NCI-H1694 (cell line): Measurements from ENCODE around the gene REPS1.
"Not testable (repeated sequence)": the region's sequence is repeated elsewhere in the genome, so short reads cannot be mapped to it uniquely, and the experiment has no call there.

Experiments
- DNase-seq: peaks from one replicate; lab custom pipeline; 2025; lab: John Stamatoyannopoulos, UW

REPS1 gene

DNA sequence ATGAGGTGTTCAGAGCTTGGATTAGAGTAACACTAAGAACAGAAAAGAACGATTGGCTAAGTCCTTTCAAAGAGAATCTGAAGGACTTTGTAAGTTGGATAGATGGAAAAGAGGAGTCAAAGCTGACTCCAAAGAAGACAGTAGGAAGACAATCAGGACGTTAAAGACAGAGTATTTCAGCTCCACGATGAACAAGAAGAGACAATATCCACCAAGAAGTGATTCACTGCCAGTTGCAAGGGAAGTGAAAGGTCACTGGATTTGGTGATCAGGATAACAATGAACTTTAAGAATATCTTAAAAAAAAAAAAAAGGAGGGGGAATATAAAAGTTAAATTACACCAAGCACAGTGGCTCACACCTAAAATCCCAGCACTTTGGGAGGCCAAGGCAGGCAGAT, 17.9 kb downstream of the REPS1 start:
- DNase-seq = no peak

DNA sequence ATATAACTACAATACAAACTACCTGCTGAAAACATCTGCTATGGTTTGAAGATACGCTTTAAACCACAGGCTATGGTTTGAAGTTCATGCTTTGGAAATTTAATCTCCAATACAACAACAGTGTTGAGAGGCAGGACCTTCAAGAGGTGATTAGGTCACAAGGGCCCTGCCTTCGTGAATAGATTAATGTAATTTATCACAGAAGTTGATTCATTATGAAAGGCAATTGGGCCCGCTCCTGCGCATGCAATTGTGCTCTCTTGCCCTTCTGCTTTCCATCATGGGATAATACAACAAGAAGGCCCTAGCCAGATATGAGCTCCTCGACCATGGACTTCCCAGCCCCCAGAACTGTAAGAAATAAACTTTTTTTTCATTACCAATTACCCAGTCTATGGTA, 21.2 kb downstream of the REPS1 start:
- DNase-seq = no peak

DNA sequence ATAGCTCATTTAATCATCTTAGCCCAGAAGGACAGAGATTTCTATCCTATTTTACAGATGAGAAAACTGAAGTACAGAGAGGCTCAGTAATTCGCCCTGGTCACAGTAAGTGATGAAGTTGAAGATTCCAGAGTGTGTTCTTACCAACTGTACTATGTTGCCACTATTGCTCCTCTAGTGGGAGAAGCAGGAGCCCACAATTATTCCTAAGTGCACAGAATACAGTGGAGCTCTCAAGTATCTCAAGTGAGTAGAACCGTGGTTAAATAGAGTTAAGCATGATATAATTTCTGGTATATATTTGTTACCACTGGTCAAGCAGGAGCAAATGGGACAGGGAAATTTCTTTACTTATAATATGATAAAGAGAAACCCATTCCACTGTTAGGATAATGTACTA, 22.1 kb downstream of the REPS1 start:
- DNase-seq = no peak

DNA sequence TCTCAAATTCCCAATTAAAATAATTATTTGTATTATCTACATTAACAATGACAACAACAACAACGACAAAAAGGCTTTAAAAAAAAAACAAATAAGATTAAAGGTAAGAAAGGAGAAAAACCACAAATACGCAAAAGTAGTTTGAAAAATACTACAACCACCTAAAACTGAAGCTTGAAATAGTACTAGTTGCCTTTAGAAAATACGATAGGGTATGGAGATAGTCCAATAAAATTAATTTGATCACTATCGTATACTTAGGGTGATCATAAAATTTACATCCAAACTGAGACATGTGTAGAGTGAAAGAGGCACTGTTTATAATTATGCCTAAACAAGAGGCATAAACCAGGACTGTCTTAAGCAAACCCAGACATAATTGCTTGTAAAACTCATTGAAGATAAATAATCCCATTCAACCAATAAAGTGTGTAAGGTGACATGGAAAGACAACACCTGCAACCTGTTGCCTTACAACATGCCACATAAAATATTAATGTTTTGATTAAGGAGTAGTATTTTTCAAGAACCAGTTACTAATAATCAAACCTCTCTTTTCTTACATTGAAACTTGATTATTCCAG, 22.7 kb downstream of the REPS1 start:
- DNase-seq = no peak

DNA sequence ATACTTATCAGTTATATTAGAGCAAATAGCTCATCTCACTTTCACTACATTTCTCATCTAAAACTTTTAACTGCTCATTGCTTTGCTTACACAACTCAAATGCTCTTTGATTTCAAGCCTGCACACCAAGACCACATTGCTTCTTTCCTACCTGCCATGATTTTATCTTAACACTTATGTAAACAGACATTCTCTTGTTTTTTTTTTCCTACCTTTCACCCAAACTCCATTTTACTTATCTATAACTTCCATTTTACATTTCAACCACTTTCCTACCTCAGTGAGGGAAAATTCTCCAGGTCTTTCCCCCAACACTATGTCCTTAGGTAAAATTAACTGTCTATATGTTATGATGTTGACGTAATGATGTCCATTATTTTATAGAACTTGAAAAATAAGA, 24.0 kb downstream of the REPS1 start:
- no peak for DNase-seq

DNA sequence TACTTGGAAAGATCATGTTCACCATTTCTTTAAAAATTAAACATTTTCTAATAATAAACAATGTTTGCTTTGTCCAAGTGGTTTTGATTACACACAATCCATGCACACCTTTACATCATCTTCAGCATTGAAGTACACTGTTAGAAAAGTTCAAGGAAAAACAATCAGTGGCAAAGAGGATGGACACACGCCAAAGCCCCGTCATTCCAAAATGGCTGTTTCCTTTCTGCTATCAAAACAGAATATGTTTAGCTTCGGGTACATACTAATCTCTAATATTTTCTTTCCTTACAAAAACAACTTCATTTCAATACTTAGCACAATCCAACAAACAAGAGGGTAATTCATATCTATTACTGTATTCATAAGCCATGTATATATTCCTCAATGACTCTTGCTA, 24.5 kb downstream of the REPS1 start:
- no peak for DNase-seq

DNA sequence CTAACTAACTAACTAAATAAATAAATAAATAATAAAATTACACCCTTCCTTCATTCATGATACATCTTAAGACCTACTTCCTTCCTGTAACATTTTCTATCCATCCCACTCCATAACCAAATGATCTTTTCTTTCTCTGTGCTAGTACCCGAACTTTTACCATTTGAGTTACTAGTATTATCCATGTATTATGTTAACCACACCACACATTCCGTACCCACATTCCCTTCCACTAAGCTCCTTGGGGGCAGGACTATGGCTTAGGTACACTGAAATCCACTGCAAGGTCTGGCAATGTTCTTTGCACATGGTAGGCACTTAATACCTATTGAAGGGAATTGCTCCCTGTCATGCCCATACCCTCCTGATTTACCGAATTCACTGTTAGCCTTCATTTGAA, 24.9 kb downstream of the REPS1 start:
- no peak for DNase-seq

DNA sequence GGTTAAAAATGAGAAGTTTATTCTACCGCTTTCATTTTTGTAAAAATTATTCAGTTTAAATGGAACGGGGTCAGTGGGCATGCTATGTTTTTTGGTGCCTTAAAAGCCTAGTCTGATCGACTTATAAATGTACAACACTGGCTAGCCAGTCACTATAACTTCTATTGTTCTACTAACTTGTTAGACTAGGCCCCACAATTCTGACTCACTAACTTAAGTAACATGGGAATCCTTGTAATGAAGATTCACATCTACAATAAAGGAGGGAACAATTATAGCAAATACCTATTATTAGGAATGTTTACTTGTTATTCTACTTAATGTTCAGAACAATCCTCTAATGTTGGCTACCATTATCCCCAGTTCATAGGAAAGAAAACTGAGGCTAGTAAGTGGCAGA, 28.5 kb downstream of the REPS1 start:
- no peak for DNase-seq

DNA sequence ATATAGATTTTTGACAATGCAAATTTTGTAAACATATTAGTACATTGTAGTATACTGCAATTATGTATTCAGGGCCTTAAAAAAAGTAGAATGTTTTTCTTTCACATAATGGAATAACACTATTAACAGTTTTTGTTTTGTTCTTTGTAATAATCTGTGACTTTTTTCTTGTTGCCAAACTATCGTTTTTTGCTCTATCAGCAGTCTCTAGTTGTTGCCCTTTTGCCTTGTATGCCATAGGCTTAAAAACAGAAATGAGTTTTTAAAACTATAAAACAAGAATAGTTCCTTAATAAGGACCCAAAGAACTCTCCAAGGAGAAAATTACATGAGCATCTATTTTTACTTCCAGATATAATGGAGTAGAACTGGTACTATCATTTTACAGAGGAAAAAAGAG, 29.5 kb downstream of the REPS1 start:
- no peak for DNase-seq

DNA sequence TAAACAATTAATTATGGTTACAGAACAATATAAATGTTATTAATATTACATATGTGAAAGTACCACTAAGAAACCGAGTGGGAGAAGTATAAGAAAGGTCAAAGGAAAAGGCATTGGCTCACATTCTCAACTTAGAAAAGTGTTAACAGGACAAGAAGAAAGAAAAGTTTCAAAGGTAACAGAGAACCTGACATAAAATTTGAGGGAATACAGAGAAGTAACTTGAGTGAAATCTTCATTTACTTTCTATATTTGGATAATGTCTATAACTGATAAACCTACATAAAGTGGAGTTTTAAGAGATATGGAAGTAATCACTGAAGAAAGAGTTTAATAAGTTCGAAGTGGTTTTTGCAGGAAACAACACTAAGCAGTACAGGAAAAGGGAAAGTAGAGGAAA, 30.1 kb downstream of the REPS1 start:
- DNase-seq = no peak

DNA sequence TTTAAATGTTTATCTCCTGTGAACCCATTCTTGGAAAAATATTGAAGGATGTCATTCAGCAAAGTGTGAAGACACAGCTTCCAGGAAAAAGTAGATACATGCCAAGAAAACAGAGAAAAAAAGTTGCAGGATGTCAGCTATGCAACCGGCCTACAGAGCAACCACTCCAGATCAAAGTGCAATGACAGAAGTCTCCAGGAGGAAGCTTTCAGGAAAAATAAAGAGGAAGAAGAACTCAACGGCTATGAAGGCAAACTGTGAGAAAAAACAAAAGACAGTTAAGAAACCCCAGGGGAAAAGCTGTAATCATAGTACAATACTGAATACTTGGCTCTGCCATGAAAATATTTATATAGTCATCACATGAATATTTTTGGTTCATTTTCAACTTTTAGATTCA, 30.6 kb downstream of the REPS1 start:
- no peak for DNase-seq

DNA sequence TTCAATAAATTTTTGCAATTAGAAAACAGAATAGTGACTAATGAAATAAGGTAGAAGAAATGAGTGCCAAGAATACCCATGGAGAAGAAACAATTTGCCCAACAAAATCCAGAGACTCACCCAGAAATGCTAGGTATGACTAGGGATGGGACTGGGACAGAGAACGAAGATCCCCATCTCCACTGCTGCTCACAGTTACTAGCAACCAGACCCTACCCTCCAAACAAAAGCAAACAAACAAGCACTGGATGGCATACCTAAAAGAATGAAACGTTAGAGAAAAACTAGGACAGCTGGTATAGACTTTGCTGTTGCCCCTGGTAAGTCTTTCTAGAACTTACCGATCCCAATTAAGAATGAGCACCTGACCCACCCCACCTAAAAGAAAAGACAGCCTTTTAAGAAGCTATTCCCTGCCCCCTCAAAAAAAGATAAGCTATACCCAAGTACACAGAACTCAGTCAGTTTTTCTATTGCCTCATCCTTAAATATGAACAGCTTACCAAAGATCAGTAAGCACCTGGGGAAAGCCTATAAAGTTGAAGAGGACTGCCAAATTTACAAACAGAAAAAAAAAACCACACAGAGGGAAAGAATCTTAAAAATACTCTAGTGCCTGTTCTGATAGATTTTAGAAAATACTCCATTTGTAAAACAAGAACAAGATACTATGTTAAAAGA, 31.7 kb downstream of the REPS1 start:
- DNase-seq = no peak

DNA sequence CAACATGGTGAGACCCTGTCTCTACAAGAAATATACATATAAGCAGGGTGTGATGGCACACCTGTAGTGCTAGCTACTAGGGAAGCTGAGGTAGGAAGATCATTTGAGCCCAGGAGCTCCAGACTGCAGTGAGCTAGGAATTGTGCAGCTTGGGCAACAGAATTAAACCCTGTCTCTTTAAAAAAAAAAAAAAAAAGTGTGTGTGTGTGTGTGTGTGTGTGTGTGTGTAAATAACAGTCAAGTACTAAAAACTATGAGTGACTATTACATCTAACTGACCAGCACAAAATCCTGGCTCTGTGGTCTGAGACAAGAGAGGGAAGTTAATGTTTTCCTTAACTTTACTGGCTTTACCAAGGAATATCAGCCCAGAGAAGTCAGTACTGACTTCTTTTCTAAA, 32.8 kb downstream of the REPS1 start:
- DNase-seq = no peak

DNA sequence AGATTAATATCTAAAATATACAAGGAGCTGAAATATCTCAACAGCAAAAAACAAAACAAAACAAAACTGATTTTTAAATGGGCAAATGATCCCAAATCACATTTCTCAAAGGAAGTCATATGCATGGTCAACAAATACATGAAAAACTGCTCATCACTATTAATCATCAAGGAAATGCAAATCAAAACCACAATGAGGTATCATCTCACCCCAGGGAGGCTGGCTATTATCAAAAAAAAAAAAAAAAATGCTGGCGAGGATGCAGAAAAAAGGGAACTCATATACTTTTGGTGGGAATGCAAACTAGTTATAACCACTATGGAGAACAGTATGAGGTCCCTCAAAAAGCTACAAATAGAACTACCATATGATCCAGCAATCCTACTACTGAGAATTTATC, 34.6 kb downstream of the REPS1 start:
- no peak for DNase-seq

DNA sequence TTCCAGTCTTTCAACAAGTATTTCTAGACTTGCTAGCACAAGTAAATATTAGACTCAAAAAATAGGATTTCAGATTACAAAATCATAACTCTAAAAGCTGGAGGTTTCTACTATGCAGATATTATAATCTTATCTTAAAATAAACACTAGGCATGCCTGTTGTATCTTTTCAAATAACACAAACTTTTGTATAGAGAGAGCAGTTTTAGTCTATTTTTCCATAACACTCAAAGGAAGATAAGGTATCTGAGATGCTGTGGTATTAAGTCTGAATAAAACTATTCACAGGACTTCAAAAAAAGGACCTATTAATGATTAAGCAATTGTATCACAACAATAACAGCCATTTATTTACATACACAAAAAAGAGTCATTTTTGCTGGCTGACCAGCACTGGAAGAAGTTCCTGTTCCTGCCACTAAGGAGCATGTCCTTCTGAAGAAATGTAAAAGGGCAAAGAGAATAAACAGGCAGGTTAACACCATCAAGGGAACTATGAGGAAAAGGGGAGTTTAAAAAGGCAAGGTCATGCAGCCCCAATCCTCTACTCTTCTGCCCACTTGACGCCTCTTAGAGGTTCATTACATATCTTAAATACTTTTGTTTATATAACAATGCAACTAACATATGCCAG, 39.4 kb downstream of the REPS1 start:
- no peak for DNase-seq

DNA sequence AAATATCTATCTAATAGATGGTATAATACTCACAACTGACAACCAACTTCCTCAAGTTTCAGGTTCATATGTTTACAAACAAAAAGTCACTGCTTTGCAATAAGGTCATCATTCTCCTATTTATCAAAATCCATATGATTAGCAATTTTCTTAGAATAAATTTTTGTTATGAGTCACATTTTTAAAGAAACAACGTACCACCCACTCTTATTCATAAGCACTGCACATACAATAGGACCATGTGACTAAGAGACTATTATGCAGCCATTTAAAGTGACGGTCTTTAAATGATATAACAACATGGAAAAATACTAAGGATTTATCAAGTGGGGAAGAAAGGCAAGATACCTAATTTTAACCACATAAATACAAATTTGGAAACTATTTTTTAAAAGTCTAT, 40.0 kb downstream of the REPS1 start:
- DNase-seq = no peak

DNA sequence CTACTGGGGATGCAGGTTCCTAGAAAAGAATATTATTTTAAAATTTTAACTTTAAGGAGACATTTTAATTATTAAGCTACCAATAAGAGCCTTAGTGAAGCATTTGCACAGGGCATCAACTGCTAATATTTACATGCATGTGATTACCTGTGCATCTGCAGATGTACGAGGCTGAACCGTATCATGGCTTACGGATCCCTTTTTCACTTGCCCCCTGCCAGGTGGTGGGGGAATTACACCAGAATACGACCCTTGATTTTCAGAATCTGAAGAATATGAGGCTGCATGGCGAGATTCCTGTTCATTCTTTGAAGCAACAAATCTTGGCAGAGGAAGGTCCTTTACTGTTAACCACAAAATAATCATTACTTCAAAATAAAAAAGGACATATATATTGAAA, 42.7 kb downstream of the REPS1 start:
- no peak for DNase-seq

DNA sequence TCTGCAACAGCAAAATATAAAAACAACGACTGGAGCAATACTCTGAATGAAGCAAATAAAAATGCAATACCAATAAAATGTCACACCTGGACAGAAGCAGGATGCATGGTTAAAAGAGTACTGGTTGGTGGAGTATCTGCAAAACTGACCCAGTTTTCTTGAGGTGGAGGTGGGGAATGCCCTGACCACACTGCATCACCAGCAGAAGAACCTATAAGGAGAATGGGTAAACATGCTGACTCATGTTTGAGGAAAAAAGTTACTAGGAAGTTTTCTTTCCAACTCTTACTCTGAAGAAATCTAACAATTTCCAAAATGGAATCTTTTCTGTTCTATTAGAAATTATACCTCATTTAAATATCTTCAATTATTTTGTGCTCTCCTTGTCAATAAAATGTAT, 43.6 kb downstream of the REPS1 start:
- no peak for DNase-seq

DNA sequence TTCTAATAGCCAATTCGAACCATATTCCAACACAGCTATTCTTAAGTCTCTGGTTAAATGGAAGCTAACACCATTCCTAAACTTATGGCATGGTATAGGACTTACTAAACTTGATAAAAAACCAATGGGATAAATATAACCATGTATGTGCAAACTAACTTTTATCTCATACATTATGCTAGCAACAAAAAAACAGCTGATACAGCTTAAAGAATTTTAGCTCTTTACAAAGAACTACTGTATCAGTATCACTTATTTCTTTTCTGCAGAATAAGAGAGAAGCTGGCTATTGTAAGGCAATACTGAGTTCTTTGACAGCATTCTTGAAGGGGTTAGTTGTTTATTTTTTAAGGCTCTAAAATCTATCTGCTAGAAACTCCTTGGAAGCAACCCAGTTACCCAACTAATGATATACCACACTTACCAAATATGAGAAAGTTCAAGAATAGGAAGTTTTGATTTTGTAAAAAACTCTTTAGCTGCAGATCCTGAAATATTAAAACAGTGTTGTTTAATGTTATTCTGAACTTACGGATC, 44.9 kb downstream of the REPS1 start:
- DNase-seq = no peak

DNA sequence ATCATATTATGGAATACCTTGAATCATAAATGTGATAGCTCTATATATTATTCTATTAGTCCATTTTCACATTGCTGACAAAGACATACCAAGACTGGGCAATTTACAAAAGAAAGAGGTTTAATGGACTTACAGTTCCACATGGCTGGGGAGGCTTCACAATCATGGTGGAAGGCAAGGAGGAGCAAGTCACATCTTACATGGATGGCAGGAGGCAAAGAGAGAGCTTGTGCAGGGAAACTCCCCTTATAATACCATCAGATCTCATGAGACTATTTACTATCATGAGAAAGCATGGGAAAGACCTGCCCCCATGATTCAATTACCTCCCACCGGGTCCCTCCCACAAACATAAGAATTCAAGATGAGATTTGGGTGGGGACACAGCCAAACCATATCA, 51.2 kb downstream of the REPS1 start:
- not testable (repeated sequence) for DNase-seq

DNA sequence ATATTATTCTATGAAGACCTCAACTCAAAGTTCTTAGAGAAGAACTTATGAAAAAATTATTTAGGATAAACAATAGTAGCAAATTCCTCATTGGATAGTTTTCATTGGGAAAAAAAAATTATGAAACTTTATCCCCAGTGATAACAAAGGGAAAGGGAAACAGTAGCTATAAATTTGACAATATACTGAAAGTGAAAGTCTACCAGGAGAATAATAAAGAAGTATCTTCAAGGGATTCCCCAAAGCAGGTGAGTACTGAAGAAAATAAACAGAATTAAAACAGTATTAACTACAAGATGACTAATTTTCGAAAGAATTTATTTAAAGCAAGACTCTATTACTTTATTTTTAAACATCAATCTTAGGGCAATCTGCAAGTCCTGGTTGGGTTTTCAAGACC, 56.4 kb downstream of the REPS1 start:
- DNase-seq = no peak

DNA sequence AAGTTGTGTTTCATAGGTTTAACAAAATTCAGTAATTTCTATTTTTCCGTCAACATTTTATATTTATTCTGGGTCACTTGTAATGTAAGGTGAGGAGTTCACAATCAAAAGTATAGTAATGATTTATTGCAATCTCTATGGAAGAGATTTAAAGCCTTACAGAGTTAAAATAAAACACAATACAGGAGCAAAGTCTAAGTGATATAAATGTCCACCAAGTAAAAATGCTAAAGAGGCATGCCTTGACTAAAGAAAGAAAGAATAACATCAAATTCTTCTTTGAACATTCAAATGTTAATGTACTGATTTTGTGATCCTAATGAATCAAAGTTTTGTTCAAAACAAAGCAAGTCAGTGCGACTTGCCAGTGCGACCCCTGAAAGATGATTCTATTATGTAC, 61.5 kb downstream of the REPS1 start:
- no peak for DNase-seq

DNA sequence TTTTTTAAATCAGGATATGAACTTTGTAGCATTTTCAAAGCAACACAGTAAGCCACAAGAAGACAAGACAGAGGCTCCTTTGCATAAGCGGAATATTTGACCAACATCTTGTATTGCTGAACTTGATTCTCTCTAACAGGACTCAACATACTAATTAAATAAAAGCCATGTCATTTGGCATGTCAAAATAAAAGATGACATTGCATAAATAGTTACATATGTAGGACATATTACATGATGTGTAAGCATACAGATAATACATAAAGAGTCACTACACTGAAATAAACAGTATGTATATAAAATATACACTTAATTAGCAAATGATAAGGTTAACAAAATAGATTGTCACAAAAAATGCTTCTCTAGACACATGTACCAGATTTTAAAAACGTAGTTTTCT, 62.2 kb downstream of the REPS1 start:
- DNase-seq = no peak

DNA sequence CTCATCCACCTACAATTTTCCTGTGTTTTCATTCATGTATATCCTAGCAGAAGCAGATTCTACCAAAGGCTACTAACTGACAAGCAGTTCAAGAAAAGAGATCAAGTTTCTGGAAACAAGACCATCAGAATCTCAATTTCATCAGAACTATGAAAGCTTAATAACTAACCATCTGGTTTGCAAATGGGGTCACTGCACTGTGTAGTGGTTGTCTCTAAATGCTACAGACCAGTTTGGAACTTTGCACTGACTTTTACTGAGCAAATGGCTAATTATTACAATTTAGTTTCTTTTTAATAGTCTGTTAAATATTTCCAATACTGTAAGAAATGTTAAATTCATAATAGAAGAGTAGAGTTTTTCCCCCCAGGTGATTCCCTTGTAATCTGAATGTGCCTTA, 64.5 kb downstream of the REPS1 start:
- DNase-seq = no peak
